ENCODE results near the gene ZER1.

ZER1 gene

DNA sequence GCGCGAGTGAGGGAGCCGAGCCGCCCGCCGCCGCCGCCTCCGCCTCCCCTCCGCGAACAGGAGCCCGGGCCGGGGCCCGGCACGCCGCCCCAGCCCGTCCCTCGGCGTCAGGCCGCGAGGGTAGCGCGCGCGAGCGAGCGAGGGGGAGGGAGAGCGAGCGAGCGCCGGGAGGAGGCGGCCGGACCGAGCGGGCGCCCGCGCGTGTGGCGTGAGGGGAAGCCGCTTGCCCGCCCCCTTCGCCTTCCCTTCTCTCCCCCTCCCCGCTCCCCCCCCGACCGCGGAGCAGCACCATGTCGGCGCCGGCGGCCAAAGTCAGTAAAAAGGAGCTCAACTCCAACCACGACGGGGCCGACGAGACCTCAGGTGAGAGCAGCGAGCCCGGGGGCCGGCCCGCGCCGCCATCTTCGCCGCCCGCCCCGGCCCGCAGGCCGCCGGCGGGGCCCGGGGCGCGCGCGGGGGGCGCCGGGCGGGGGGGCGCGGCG, 82.4 kb downstream of the ZER1 start:
- no peak for DNase-seq

GRCh38 chr9:128688501-128689292, 83.0 kb downstream of the ZER1 start, which contains the start of gene SET:
SET (plus strand) TSS chr9:128689222; CDS start chr9:128689583, 361 bp downstream.
- peak; percentile 80 for DNase-seq

DNA sequence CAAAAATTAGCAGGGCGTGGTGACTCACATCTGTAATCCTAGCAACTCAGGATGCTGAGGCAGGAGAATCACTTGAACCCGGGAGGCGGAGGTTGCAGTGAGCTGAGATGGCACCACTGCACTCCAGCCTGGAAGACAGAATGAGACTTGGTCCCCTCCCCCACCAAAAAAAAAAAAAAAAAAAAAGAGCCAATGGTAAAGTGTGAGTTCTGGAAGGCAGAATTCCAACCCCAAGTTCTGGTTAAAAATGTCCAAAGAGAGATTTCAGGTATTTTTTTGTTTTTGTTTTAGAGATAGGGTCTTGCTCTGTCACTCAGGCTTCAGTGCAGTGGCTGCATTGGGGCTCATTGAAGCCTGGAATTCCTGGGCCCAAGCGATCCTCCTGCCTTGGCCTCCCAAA, 84.3 kb downstream of the ZER1 start:
- DNase-seq, result no peak

DNA sequence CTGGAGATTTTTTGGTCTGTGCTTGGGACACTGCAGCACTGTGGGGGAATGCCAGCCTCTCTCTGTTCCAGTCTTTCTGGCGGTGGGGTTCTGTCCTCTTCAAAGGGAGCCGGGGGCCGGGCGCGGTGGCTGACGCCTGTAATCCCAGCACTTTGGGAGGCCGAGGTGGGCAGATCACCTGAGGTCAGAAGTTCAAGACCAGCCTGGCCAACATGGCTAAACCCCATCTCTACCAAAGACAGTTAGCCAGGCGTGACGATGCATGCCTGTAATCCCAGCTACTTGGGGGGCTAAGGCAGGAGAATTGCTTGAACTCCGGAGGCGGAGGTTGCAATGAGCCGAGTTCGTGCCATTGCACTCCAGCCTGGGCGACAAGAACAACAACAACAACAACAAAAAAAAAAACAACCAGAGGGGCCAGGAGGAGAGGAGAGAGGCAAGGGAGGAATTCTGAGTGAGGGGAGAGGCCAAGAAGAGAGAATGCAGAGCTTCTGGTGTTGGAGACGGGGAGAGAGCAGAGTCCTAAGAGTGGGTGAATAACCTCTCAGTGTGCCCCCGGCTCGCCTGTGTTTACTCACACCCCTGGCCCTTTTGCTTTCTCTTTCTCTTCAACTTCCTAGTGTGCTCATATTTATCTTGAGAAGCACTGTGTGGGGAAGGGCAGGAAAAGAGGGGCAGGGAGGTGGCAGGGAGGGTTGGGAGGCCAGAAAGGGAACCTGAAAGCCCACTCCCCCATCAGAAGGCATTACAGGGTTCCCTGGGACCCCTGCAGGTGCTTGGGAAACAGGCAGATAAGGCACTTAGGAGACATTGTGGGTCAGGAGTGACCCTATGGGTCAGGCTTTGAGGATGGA, 85.9 kb downstream of the ZER1 start:
- DNase-seq, result no peak

- no peak for DNase-seq
These were observed 87.2 kb downstream of the ZER1 start for GRCh38 chr9:128684325-128685199.

DNA sequence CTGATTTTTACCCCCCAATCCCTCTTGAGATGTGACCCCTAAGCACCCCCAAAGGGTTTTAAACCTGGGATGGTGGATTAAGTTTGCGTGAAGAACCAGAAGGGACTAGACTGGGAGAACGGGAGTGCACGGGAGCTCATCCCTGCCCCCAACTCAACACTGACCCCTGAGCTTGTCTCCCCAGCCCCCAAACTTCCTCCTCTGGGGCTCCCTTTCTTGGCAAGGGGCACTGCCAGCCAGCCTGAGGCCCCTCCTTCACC, 87.7 kb downstream of the ZER1 start:
- DNase-seq, result no peak

GRCh38 chr9:128683340-128684064, 88.2 kb downstream of the ZER1 start:
- no peak for DNase-seq
